ENCODE measurements around the gene SPOCK3. TPM values are rescaled to one million over a fixed set of nuclear protein-coding genes. Genes with fewer than 3 reads are reported as not detected.

The SPOCK3 gene
- total RNA-seq, 2 donors from 2014 or later = not detected

DNA sequence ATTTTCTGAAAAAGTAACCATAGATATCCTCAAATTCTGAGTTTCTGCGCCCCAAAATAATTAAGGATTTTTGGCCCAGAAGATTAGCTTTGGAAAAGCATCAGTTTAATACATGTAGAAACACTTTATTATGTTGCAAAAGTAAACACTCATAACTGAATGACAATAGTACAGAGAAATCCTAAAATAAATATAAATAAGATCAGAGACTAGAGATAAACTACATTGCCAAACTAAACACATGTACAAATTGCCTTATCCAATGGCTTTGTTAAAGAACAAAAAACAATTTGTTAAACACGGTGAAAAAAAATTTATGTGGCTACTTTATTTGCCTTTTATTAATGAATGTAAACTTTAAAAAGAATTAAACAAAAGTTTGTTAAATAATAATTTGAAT lies 17.5 kb downstream of the SPOCK3 start:
- no peak overlapping the region for H3K27ac Mint-ChIP-seq
- no peak for ATAC-seq (replicated peaks)
- no peak overlapping the region for H3K4me3 Mint-ChIP-seq
- H3K27me3 Mint-ChIP-seq = no peaks in the 10 kb centered on the region
- H3K36me3 Mint-ChIP-seq (ENCODE audit: low read depth) = no peaks in the 10 kb centered on the region
- no peaks in the 10 kb centered on the region for H3K4me1 Mint-ChIP-seq
- H3K9me3 Mint-ChIP-seq = peaks cover 4% of the 10 kb centered on the region

- peaks cover 1% of the 10 kb centered on the region for H3K9me3 Mint-ChIP-seq
- no peaks in the 10 kb centered on the region for H3K4me1 Mint-ChIP-seq
- no peak overlapping the region for H3K27ac Mint-ChIP-seq
- ATAC-seq (replicated peaks) = no peak
- no peak overlapping the region for H3K4me3 Mint-ChIP-seq
- H3K27me3 Mint-ChIP-seq = no peaks in the 10 kb centered on the region
- H3K36me3 Mint-ChIP-seq (ENCODE audit: low read depth) = no peaks in the 10 kb centered on the region
Observed at GRCh38 chr4:167210166-167210565, 24.1 kb downstream of the SPOCK3 start.

GRCh38 chr4:167196344-167197012 lies 37.8 kb downstream of the SPOCK3 start:
- Mint-ChIP-seq H3K27ac (no peak overlapping the region), H3K4me1 (no peaks in the 10 kb centered on the region), H3K9me3 (peaks cover 12% of the 10 kb centered on the region), H3K4me3 (no peak overlapping the region), H3K27me3 (no peaks in the 10 kb centered on the region), H3K36me3 (ENCODE audit: low read depth) (no peaks in the 10 kb centered on the region)
- ATAC-seq (replicated peaks) = no peak

DNA sequence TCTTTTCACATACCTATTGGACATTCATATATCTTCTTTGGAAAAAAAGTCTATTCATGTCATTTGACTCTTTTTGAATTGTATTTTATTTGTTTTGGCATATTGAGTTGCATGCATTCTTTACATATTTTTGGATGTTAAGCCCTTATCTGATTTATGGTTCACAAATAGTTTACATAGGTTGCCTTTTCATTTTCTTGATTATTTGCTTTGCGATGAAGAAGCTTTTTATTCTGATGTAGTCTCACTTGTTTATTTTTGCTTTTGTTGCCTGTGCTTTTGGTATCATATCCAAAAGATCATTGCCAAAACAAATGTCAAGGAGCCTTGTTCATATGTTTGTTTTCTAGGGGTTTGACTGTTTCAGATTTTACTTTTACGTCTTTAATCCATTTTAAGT lies 43.9 kb downstream of the SPOCK3 start:
- Mint-ChIP-seq H3K27ac (no peak overlapping the region), H3K4me1 (no peaks in the 10 kb centered on the region), H3K9me3 (peaks cover 21% of the 10 kb centered on the region), H3K27me3 (no peaks in the 10 kb centered on the region), H3K4me3 (no peak overlapping the region), H3K36me3 (ENCODE audit: low read depth) (no peaks in the 10 kb centered on the region)
- no peak for ATAC-seq (replicated peaks)

DNA sequence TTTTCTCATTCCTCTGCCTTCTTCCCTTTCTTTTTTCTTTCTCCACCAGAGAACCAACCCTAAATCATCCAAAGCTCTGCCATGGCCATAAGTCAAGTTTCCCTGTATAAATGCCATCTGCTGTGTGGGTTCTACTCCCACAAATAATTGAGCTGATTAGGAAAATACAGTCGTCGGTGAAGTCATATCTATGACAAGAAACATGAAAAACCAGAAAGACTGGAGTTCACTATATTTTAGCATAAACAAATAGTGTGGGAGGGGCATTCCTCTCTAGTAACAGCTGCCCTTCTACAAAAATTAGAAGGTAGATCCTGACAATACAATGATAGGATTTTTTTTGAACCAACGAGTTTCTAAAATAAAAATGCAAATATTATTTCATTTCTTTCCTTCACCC lies 48.8 kb downstream of the SPOCK3 start:
- peaks cover 18% of the 10 kb centered on the region for H3K9me3 Mint-ChIP-seq
- no peak for ATAC-seq (replicated peaks)
- H3K36me3 Mint-ChIP-seq (ENCODE audit: low read depth) = no peaks in the 10 kb centered on the region
- H3K27ac Mint-ChIP-seq = no peak overlapping the region
- H3K4me3 Mint-ChIP-seq = no peak overlapping the region
- no peaks in the 10 kb centered on the region for H3K27me3 Mint-ChIP-seq
- no peaks in the 10 kb centered on the region for H3K4me1 Mint-ChIP-seq

GRCh38 chr4:167183036-167183435 lies 51.3 kb downstream of the SPOCK3 start:
- ATAC-seq (replicated peaks) = no peak
- peaks cover 20% of the 10 kb centered on the region for H3K9me3 Mint-ChIP-seq
- H3K36me3 Mint-ChIP-seq (ENCODE audit: low read depth) = no peaks in the 10 kb centered on the region
- no peaks in the 10 kb centered on the region for H3K4me1 Mint-ChIP-seq
- H3K27ac Mint-ChIP-seq = no peak overlapping the region
- no peak overlapping the region for H3K4me3 Mint-ChIP-seq
- H3K27me3 Mint-ChIP-seq = no peaks in the 10 kb centered on the region

DNA sequence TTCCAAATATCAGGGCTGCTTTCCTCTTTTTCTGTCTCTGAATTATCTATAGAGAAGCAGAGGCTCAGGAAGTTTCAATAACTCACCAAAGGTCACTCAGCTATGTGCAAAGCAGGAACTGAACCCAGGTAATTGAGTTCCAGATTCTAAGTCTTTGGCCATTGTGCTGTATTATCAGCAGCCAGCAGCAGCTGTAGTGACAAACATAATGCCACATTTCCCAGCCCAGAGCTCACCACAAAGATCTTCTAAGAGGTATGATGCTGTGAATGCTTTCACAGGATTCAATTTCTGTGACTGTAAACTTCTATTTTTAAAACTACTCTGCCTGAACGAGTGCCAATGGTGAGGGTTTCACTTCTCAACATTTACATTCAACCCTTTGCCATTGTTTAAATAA lies 56.4 kb downstream of the SPOCK3 start:
- H3K27me3 Mint-ChIP-seq = no peaks in the 10 kb centered on the region
- no peak for ATAC-seq (replicated peaks)
- no peaks in the 10 kb centered on the region for H3K4me1 Mint-ChIP-seq
- H3K36me3 Mint-ChIP-seq (ENCODE audit: low read depth) = no peaks in the 10 kb centered on the region
- H3K27ac Mint-ChIP-seq = no peak overlapping the region
- H3K4me3 Mint-ChIP-seq = no peak overlapping the region
- peaks cover 25% of the 10 kb centered on the region for H3K9me3 Mint-ChIP-seq

- Mint-ChIP-seq H3K9me3 (peaks cover 25% of the 10 kb centered on the region), H3K4me3 (no peak overlapping the region), H3K36me3 (ENCODE audit: low read depth) (no peaks in the 10 kb centered on the region), H3K27me3 (no peaks in the 10 kb centered on the region), H3K27ac (no peak overlapping the region), H3K4me1 (no peaks in the 10 kb centered on the region)
- ATAC-seq (replicated peaks) = no peak
Observed at GRCh38 chr4:167176723-167177367, 57.4 kb downstream of the SPOCK3 start.

- no peaks in the 10 kb centered on the region for H3K4me1 Mint-ChIP-seq
- H3K27ac Mint-ChIP-seq = no peak overlapping the region
- peaks cover 9% of the 10 kb centered on the region for H3K9me3 Mint-ChIP-seq
- no peak overlapping the region for H3K4me3 Mint-ChIP-seq
- no peaks in the 10 kb centered on the region for H3K27me3 Mint-ChIP-seq
- H3K36me3 Mint-ChIP-seq (ENCODE audit: low read depth) = no peaks in the 10 kb centered on the region
- ATAC-seq (replicated peaks) = no peak
Observed at GRCh38 chr4:167171928-167172327, 62.4 kb downstream of the SPOCK3 start.

DNA sequence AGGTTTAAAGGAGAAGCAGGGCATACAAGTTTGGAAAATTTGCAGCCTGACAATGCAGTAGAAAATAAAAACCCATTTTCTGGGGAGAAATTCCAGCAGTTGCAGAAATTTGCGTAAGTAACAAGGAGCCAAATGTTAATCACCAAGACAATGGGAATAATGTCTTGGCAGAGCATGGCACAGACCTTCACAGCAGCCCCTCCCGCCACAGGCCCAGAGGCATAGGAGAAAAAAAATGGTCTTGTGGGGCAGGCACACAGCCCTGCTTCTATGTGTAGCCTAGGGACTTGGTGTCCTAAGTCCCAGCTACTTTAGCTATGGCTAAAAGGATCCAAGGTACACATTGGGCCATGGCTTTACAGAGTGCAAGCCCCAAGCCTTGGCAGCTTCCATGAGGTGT lies 65.7 kb downstream of the SPOCK3 start:
- Mint-ChIP-seq H3K27ac (no peak overlapping the region), H3K36me3 (ENCODE audit: low read depth) (no peaks in the 10 kb centered on the region), H3K9me3 (peaks cover under 1% of the 10 kb centered on the region), H3K27me3 (no peaks in the 10 kb centered on the region), H3K4me1 (no peaks in the 10 kb centered on the region), H3K4me3 (no peak overlapping the region)
- no peak for ATAC-seq (replicated peaks)

DNA sequence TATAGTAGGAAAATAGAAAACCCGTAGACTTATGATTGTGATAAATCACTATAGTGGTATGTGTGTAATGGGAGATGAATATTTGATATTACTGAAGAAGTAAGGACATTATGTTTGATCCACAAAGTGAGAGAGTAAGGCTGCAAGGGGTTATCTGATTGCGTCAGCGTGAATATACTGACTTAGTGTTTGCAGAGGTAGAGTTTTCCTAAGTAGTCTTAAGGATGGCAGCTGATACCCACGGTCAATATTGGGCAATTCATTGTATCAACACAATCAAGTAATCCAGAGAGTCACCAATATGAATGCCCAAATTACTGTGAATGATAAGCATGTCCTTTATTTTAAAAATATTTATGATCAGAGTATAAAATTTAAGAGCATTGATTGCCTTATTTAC lies 83.7 kb downstream of the SPOCK3 start:
- ATAC-seq (replicated peaks) = no peak
- Mint-ChIP-seq H3K27me3 (no peaks in the 10 kb centered on the region), H3K36me3 (ENCODE audit: low read depth) (no peaks in the 10 kb centered on the region), H3K9me3 (peaks cover 10% of the 10 kb centered on the region), H3K27ac (no peak overlapping the region), H3K4me3 (no peak overlapping the region), H3K4me1 (no peaks in the 10 kb centered on the region)

- H3K27ac Mint-ChIP-seq = no peak overlapping the region
- no peak for ATAC-seq (replicated peaks)
- H3K4me1 Mint-ChIP-seq = no peaks in the 10 kb centered on the region
- H3K27me3 Mint-ChIP-seq = no peaks in the 10 kb centered on the region
- no peaks in the 10 kb centered on the region for H3K36me3 Mint-ChIP-seq (ENCODE audit: low read depth)
- H3K9me3 Mint-ChIP-seq = peaks cover 23% of the 10 kb centered on the region
- no peak overlapping the region for H3K4me3 Mint-ChIP-seq
Observed at GRCh38 chr4:167144605-167145004, 89.7 kb downstream of the SPOCK3 start.

DNA sequence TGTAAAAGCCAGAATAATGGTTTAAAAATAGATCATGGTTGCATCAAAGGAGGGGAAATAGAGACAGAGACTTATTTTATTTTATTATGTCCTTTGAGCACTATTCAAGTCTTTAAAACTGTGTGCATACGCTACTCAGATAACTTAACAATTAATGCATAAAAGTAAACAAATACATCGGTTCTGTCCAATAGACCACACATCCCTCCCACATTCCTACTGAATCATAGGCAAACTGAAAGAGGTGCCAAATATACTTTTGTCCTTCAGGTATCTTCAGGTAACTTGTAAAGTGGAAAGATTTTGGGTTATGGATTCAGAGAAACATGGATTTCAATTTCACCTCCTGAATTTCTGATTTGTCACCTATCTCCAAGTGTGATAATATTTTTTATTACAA lies 91.3 kb downstream of the SPOCK3 start:
- no peaks in the 10 kb centered on the region for H3K36me3 Mint-ChIP-seq (ENCODE audit: low read depth)
- H3K27me3 Mint-ChIP-seq = no peaks in the 10 kb centered on the region
- H3K9me3 Mint-ChIP-seq = peaks cover 23% of the 10 kb centered on the region
- H3K4me1 Mint-ChIP-seq = no peaks in the 10 kb centered on the region
- H3K4me3 Mint-ChIP-seq = no peak overlapping the region
- ATAC-seq (replicated peaks) = no peak
- H3K27ac Mint-ChIP-seq = no peak overlapping the region

DNA sequence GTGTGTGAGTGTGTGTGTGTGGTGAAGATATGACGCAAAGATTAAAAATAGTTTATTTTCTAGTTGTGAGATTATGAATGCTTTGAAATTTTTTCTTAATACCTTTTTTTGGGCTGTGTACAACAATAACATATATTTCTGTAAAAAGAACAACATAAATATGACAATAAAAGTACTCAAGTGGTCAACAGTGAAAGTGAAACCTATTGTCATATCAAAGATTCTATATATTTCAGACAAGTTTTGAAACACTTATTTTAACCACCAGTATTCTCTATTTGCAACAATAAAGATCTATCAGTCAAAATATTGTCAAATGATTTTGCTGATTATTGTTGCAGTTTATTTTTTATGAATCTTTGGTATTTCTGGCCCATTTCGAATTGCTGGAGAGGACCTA lies 98.0 kb downstream of the SPOCK3 start:
- no peak overlapping the region for H3K27ac Mint-ChIP-seq
- no peaks in the 10 kb centered on the region for H3K4me1 Mint-ChIP-seq
- no peak overlapping the region for H3K4me3 Mint-ChIP-seq
- no peak for ATAC-seq (replicated peaks)
- H3K27me3 Mint-ChIP-seq = no peaks in the 10 kb centered on the region
- no peaks in the 10 kb centered on the region for H3K36me3 Mint-ChIP-seq (ENCODE audit: low read depth)
- peaks cover under 1% of the 10 kb centered on the region for H3K9me3 Mint-ChIP-seq

- Mint-ChIP-seq H3K27me3 (no peaks in the 10 kb centered on the region), H3K9me3 (no peaks in the 10 kb centered on the region), H3K4me3 (no peak overlapping the region), H3K36me3 (ENCODE audit: low read depth) (no peaks in the 10 kb centered on the region), H3K27ac (no peak overlapping the region), H3K4me1 (no peaks in the 10 kb centered on the region)
- ATAC-seq (replicated peaks) = no peak
Observed at GRCh38 chr4:167129146-167129545, 105.1 kb downstream of the SPOCK3 start.

Measured in activated T-helper 17 cell treated with anti-CD3 and anti-CD28 coated beads, Interleukin-2, amount 50 U/mL, for 72 hours (primary cell).